Stimulated activated naive CD4-positive, alpha-beta T cell (primary cell): ENCODE measurements around the gene NXPH4.

Experiments used
- DNase-seq, 6 experiments: peaks; one replicate each; lab custom pipeline; 2025; lab: John Stamatoyannopoulos, UW

Gene NXPH4

GRCh38 chr12:57203791-57204190 is 12.8 kb upstream of the NXPH4 start:
- no peak for DNase-seq

GRCh38 chr12:57204454-57204853 is 12.1 kb upstream of the NXPH4 start:
- no peak for DNase-seq

- DNase-seq = no peak
Observed at GRCh38 chr12:57205186-57205585, 11.4 kb upstream of the NXPH4 start.

- DNase-seq = no peak
Observed at GRCh38 chr12:57205931-57206330, 10.7 kb upstream of the NXPH4 start.

GRCh38 chr12:57207731-57208630 is 8.6 kb upstream of the NXPH4 start:
- DNase-seq = no peak

- no peak for DNase-seq
Observed at GRCh38 chr12:57208631-57209282, 7.8 kb upstream of the NXPH4 start.

GRCh38 chr12:57209916-57210315 is 6.7 kb upstream of the NXPH4 start:
- DNase-seq = no peak

- no peak for DNase-seq
Observed at GRCh38 chr12:57210461-57210860, 6.1 kb upstream of the NXPH4 start.

- DNase-seq = no peak
Observed at GRCh38 chr12:57210926-57211692, 5.5 kb upstream of the NXPH4 start.

- no peak for DNase-seq
Observed at GRCh38 chr12:57211791-57212700, 4.5 kb upstream of the NXPH4 start.

GRCh38 chr12:57212701-57213057 is 3.9 kb upstream of the NXPH4 start:
- no peak for DNase-seq

GRCh38 chr12:57213058-57213715 is 3.4 kb upstream of the NXPH4 start:
- peak; percentile 69 to 87 (median 78) for DNase-seq

- DNase-seq = no peak
Observed at GRCh38 chr12:57213763-57214397, 2.7 kb upstream of the NXPH4 start.

GRCh38 chr12:57214398-57214781 is 2.2 kb upstream of the NXPH4 start:
- DNase-seq = peak; percentile 24 to 69 (median 55)

- DNase-seq = no peak
Observed at GRCh38 chr12:57215065-57215464, 1.5 kb upstream of the NXPH4 start.

GRCh38 chr12:57215668-57216013 is 953 bp upstream of the NXPH4 start:
- DNase-seq = peak in 3 of 6 experiments; percentile 21 to 53 (median 41)

GRCh38 chr12:57216921-57217879 is 606 bp downstream of the NXPH4 start:
- peak in 2 of 6 experiments; percentile 37 for DNase-seq

GRCh38 chr12:57218030-57218853 is 1.6 kb downstream of the NXPH4 start:
- DNase-seq = no peak
